GM19023 (cell line): ENCODE results near the gene MRPL18.
"Not testable (repeated sequence)": the region's sequence is repeated elsewhere in the genome, so short reads cannot be mapped to it uniquely, and the experiment has no call there.

ENCODE experiments used
- ATAC-seq: cut with Tn5 transposase; IDR thresholded peaks from one replicate; pipeline ENCODE4 v1.9.1; 2021; ENCODE audit warnings: mild to moderate bottlenecking, moderate library complexity; ENCODE audit not compliant: unreplicated experiment

MRPL18 gene

DNA sequence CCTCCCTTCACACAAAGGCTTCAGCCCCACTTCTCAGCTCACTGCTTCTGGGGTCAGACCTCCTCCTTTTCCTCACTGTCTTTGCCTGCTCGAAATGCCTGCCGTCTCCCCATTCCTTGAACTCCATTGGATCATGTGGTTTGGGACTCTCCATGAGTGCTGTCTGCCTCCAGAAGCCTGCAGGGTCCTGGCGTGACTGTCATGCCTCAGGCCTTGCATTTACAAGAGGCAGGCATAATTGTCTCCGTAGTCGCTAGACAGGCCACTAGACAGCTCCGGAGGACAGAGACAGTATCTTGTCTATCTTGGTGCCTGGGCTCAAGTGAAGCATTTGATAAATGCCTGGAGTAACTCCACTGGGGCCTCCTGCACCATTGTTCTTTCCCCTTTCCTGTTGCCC lies 25.1 kb downstream of the MRPL18 start:
- no peak for ATAC-seq

GRCh38 chr6:159816775-159817174 lies 26.5 kb downstream of the MRPL18 start:
- ATAC-seq = not testable (repeated sequence)

DNA sequence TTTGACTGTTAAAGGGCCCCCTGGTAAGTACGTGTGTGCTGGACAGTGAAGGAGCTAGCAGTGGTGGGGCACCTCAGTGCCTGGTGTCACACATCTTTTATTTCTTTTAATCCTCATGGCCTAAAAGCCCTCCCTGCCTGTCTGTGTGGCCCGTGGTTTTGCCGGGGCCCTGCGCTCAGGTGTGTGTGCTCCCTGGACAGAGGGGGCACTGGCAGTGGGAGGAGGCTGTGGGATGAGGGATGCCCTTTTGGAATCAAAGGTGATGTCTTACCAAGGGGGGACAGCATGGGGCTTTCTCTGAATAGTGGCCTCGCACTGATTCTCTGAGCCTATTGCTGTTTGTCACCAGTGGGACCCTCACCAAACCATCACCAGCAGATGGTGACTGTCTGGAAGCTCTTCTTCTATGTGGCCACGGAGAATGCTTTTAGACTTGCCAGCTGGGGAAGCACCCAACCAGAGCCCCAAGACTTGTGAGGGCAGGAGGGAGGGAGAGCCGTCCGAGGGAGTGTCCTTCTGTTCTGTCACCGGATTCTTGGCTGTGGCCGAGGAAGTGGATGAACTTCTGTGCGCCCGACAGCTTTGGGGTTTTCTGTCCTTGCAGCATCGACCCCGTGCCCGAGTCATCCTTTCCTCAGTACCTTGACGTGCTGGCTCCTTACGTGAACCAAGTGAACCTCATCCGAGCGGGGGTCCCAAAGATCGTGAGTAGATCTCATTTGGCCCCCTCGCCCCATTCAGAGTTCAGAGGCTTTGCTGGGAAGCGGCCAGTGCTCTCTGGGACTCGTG lies 27.9 kb downstream of the MRPL18 start:
- no peak for ATAC-seq

DNA sequence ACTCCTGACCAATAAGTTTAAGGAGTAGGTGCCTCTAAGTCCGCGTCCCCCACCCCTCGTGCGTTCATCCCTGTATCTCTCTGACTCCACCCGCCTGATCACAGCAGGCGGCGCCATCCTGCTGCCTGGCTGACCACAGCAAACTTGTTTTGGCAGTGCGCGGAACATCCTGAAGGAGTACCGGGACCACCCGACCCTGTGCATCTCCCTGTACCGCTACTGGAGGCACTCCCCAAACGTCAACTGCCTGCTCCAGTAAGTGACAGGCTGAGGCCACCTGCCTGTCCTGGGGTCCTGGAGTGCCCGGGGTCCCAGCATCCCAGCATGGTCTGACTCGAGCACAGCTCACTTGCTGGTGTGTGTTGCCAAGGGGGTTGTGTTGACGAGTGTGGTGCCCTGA lies 28.8 kb downstream of the MRPL18 start:
- no peak for ATAC-seq

DNA sequence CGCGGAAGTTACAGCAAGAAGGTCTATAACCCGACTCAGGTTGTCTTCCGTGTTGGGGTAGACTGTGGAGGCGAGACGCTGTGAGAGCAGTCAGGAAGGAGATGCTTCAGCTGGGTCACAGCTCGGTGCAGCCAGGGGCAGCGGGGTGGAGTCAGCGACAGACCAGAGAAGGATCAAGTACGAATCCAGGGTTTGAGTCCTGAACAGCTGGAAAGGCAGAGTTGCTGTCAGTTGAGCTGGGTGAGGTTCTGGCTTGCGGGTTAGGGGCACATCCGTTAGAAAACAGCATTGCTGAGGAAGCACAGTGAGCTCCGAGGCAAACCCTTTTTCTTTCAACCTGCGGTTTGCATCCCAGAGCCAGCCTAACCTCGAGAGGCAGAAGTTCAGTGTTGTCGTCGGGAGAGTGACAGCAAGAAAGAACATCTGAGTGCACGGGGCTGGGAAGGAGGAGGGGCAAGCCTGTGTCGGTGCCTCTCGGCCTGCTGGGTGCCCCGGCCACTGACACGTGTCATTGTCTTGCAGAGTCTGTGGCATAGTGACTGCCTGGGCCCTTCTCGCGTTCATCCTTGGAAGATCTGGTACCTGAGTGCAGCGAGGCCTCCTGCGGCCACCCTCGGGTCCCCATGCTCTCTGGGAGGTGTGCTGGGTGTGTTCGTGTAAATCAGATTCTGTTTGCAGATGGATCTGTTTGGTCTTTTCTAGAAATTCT lies 29.8 kb downstream of the MRPL18 start:
- ATAC-seq = no peak

- no peak for ATAC-seq
Measured at GRCh38 chr6:159821122-159821521, 30.9 kb downstream of the MRPL18 start.

- ATAC-seq = no peak
Measured at GRCh38 chr6:159821726-159822125, 31.5 kb downstream of the MRPL18 start.

DNA sequence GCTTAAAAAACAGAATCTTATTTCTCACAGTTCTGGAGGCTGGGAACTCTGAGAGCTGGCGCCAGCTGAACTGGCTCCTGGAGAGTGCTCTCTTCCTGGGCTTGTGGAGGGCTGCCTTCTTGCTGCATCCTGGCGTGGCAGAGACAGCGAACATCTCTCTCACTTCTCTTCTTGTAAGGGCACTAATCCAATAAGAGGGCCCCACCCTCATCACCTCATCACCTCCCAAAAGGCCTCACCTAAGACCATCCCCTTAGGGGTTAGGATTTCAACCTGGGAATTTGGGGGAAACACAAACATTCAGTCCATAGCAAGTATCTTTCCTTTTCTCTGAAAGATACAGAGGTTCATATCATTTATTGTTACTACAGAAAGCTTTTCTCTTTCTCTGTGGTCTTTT lies 33.7 kb downstream of the MRPL18 start:
- no peak for ATAC-seq

DNA sequence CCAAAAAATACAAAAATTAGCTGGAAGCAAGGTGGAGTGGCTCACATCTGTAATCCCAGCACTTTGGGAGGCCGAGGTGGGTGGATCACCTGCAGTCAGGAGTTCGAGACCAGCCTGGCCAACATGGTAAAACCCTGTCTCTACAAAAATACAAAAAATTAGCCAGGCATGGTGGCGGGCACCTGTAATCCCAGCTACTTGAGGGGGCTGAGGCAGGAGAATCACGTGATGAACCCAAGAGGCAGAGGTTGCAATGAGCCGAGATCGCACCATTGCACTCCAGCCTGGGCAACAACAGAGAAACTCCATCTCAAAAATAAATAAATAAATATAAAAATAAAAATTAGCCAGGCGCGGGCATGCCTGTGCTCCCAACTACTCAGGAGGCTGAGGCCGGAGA lies 34.4 kb downstream of the MRPL18 start:
- ATAC-seq = not testable (repeated sequence)

- ATAC-seq = no peak
Measured at GRCh38 chr6:159826004-159826403, 35.7 kb downstream of the MRPL18 start.

DNA sequence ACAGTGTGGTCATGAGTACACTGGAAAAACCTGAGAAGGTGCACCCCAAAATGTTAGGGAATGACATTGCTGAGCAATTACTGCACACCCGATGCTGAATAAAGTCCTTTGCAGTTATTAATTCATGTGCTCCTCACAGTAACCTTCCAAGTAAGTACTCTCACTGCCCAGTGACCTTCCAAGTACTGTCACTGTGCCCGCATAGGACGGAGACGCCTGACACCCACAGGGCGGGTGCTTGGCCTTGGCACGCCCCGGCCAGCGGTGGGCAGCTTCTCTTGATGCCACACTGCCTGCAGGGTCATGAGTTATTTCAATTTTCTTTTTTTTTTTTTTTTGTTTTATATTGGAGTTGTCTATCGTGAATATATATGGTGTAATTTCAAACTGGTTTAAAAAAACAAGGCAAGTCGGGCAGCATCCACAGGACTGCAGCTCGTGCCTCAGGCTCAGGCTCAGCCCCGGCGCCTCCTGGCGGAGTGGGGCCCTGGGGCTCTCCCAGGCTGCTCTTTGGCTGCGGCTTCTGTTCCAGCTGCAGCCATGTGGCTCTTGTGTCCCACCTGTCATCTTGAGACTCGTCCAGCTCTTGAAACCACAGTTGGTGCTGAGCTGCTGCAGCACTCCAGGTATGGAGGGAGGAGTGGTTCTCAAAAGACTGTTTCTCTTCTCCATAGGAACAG lies 36.8 kb downstream of the MRPL18 start:
- ATAC-seq = no peak

- no peak for ATAC-seq
Measured at GRCh38 chr6:159828074-159828473, 37.8 kb downstream of the MRPL18 start.

- ATAC-seq = no peak
Measured at GRCh38 chr6:159829526-159829925, 39.3 kb downstream of the MRPL18 start.

DNA sequence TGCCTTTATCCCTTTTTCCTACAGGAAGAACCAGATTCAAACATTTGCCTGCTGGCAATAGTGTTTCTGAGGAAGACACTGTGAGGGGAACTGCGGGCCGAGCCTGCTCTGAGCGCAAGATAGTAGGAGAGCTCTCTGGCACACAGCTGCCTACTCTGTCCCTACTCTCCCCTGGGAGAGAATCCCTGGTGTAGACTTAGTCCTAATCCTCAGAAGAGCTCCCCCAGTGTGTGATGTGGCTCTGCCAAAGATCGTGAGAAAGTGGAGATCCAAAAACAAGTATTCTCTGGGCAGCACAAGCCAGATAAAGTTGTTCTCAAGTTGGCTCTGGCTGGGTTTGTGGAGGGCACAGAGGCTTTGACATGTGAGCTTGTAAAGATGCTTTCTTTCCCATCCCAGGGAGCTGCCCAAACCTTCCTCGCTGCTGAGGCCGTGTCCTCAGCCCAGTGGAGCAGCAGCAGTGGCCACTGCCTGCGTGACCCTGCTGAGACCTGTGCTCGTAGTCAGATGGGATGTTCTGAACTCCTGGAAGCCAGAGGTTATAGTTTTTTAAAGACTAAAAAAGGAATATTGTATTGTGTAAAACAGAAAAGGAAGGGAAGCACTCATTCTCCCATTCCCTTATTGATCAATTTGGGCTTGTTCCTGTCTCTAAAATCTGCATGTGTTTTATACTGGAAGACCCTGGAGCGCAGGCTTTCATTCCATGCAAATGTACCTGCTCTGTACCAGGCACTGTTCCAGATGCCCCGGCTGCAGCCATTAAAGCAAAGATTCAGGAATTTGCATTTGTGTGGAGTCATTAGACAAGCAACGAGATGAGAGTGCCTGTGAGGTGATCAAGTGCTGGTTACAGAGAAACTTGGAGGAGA lies 40.5 kb downstream of the MRPL18 start:
- ATAC-seq = no peak

DNA sequence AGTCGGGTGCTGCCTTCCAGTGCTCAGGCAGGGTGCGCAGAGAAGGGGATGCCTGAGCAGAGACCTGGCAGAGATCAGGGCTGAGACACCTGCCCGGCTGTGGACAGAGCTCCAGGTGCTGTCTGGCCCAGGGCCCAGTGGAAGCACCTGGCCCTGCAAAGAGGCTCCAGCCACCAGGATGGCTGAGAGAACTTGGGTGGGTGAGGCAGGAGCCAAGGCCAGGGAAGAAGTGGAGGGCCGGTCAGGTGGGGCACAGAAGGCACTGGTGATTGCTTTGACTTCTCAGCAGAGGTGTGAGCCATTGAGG lies 41.1 kb downstream of the MRPL18 start:
- no peak for ATAC-seq

DNA sequence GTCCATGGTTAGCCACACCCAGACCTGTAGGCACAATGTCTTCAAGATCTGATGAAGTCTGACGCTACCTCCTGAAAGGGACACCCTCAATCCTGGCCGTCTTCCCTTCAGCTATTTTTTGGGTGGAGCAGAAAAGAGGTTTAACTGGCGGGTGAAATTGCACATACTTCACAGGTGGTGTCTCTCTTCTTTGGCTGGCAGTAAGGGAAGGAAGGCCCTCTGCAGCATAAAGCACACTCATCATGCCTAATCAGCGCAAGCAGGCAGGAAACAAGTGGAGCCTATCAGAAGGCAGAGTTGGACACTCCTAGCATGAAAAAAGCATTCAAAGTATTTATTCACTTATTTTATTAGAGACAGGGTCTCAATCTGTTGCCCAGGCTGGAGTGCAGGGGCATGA lies 42.7 kb downstream of the MRPL18 start:
- ATAC-seq = no peak

- ATAC-seq = no peak
Measured at GRCh38 chr6:159833556-159833955, 43.3 kb downstream of the MRPL18 start.

GRCh38 chr6:159833997-159834603 lies 43.8 kb downstream of the MRPL18 start:
- no peak for ATAC-seq

DNA sequence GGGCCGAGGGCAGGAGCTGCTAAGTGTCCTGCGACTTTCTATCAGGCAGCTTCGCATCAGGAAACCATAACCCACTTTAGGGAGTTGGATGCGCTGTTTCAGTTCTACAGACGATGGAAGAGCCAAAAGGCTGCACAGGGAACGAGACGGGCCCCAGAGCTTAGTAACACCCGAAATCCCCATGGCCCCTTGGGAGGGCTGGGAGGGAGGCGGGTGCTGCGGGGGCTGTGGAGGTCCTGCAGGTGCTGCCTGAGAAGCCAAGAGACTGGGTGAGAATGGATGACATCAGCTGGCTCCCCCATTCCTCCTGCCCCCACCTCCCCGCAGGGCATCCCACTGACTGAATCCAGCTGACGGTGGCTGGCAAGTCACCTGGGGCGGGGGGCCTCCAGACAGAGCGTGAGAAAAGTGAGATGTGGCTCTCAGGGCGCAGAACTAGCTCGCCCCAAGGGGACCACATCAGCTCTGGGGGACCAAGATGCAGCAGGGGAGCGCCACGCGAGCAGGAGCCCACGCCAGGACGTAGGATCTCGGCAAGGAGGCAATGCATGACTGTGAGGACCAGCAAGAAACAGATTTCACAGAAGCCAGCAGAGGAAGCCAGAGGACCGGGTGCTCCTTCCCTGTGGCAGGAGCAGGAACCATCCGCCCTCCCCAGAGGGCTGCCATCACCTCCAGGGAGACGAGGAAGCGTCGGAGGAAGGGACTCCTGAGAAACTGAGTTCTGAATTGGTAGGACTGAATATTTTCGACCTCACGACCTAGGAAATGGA lies 46.6 kb downstream of the MRPL18 start:
- no peak for ATAC-seq

DNA sequence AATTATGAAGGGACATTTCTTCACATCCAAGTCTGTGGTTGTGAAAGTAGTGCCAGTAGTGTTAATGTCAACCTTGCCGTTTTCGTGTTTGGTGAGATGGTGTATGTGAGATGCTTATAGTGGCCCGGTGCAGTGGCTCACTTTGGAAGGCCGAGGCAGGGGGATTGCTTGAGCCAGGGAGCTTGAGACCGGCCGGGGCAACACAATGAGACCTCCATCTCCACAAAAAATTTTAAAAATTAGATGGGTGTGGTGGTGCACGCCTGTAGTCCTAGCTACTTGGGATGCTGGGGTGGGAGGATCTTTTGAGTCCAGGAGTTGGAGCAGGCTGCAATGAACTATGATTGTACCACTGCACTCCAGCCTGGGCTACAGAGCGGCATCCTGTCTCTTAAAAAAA lies 47.2 kb downstream of the MRPL18 start:
- no peak for ATAC-seq
